Activated naive CD8-positive, alpha-beta T cell treated with anti-CD3 and anti-CD28 coated beads, Interleukin-2, amount 10 ng/mL, durations not matched to agents 7 days and 5 days (primary cell): ENCODE results near the gene MUSK. TPM values are rescaled to one million over a fixed set of nuclear protein-coding genes. Genes with fewer than 3 reads are reported as not detected.
"Not testable (repeated sequence)": the region's sequence is repeated elsewhere in the genome, so short reads cannot be mapped to it uniquely, and the experiment has no call there.

Experiments used
- ATAC-seq: fragments of 150-1000 bp; cut with Tn5 transposase; one replicate; pipeline ENCODE4 v1.10.0; 2021; ENCODE audit warnings: low read depth, moderate library complexity
- POLR2A ChIA-PET: fragments of 350-600 bp; sonication (Branson Sonifier 250); formaldehyde crosslinking; loops from one replicate; lab custom pipeline; 2021; ENCODE audit warnings: antibody characterized with exemption; lab: Charles Lee
- DNase-seq: peaks from one replicate; pipeline ENCODE4 v3.0.0; 2021
- H3K27ac Mint-ChIP-seq: one replicate; pipeline ENCODE4 v1.8.0; 2022; ENCODE audit warnings: mild to moderate bottlenecking, mixed read lengths
- H3K27me3 Mint-ChIP-seq: one replicate; pipeline ENCODE4 v1.8.0; 2022; ENCODE audit warnings: mild to moderate bottlenecking, moderate library complexity, mixed read lengths
- H3K36me3 Mint-ChIP-seq: one replicate; pipeline ENCODE4 v1.8.0; 2021; ENCODE audit warnings: mild to moderate bottlenecking, mixed read lengths
- H3K4me1 Mint-ChIP-seq: one replicate; pipeline ENCODE4 v1.8.0; 2021; ENCODE audit warnings: mixed read lengths
- H3K4me3 Mint-ChIP-seq: one replicate; pipeline ENCODE4 v1.8.0; 2022; ENCODE audit warnings: mild to moderate bottlenecking, moderate library complexity, mixed read lengths
- H3K9me3 Mint-ChIP-seq: one replicate; pipeline ENCODE4 v1.8.0; 2021; ENCODE audit warnings: mixed read lengths
- total RNA-seq, 2 experiments: library from RNA; stranded (reverse); gene quantifications; one replicate each; pipeline ENCODE4 v1.2.3, GENCODE V29; 2021

MUSK gene
- total RNA-seq, 2 experiments from 2014 or later = not detected

- H3K27me3 Mint-ChIP-seq = no peaks in the 10 kb centered on the region
- H3K4me3 Mint-ChIP-seq = no peak overlapping the region
- ATAC-seq (no peak), DNase-seq (no peak)
- no peak overlapping the region for H3K27ac Mint-ChIP-seq
- H3K9me3 Mint-ChIP-seq = no peaks in the 10 kb centered on the region
- no peaks in the 10 kb centered on the region for H3K36me3 Mint-ChIP-seq
- H3K4me1 Mint-ChIP-seq = no peaks in the 10 kb centered on the region
- POLR2A ChIA-PET = no interaction called here
Measured at GRCh38 chr9:110777876-110778215, 109.3 kb downstream of the MUSK start.

GRCh38 chr9:110782701-110783100, 114.1 kb downstream of the MUSK start:
- H3K4me1 Mint-ChIP-seq = no peaks in the 10 kb centered on the region
- POLR2A ChIA-PET = no interaction called here
- no peak overlapping the region for H3K27ac Mint-ChIP-seq
- ATAC-seq (no peak), DNase-seq (no peak)
- peaks cover 2% of the 10 kb centered on the region for H3K9me3 Mint-ChIP-seq
- H3K36me3 Mint-ChIP-seq = no peaks in the 10 kb centered on the region
- H3K4me3 Mint-ChIP-seq = no peak overlapping the region
- H3K27me3 Mint-ChIP-seq = no peaks in the 10 kb centered on the region

GRCh38 chr9:110784309-110784708, 115.7 kb downstream of the MUSK start:
- Mint-ChIP-seq H3K4me1 (no peaks in the 10 kb centered on the region), H3K27me3 (no peaks in the 10 kb centered on the region), H3K4me3 (no peak overlapping the region), H3K9me3 (peaks cover 2% of the 10 kb centered on the region), H3K27ac (no peak overlapping the region), H3K36me3 (no peaks in the 10 kb centered on the region)
- ATAC-seq = no peak
- DNase-seq = no peak
- POLR2A ChIA-PET = no interaction called here

GRCh38 chr9:110785166-110785565, 116.6 kb downstream of the MUSK start:
- DNase-seq (no peak), ATAC-seq (no peak)
- Mint-ChIP-seq H3K27ac (no peak overlapping the region), H3K4me3 (no peak overlapping the region), H3K27me3 (no peaks in the 10 kb centered on the region), H3K36me3 (no peaks in the 10 kb centered on the region), H3K9me3 (peaks cover 2% of the 10 kb centered on the region), H3K4me1 (no peaks in the 10 kb centered on the region)
- POLR2A ChIA-PET = no interaction called here

DNA sequence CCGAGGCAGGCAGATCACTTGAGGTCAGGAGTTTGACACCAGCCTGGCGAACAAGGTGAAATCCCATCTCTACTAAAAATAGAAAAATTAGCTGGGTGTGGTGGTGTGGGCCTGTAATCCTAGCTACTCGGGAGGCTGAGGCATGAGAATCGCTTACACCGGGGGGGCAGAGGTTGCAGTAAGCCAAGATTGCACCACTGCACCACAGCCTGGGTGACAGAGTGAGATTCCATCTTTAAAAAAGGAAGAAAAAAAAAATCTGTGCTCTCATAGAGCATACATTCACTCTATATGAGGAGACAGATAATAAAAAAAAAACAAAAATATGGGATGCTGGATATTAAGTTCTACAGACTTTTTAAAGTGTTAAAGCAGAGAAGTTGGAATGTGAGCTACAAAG, 119.8 kb downstream of the MUSK start:
- DNase-seq, ATAC-seq, H3K36me3 Mint-ChIP-seq, H3K9me3 Mint-ChIP-seq, H3K4me1 Mint-ChIP-seq, H3K27me3 Mint-ChIP-seq, H3K4me3 Mint-ChIP-seq, POLR2A ChIA-PET, H3K27ac Mint-ChIP-seq: not testable (repeated sequence)

DNA sequence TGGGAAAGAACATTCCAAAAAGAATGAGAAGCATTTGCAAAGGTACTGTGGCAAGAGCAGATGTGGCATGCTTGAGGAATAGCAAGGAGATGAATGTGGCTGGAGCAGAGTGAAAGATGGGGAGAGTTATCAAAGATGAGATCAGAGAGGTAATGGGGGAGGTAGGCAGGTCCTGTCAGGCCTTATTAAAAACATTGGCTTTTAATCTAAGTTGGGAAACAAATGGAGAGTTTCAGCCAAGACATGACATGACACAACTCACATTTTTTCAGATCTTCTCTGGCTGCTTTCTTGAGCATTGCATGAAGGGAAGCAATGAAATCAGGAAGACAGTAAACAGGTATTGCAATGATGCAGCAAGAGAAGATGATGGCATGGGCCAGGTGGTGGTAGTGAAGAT, 120.3 kb downstream of the MUSK start:
- Mint-ChIP-seq H3K27me3 (no peaks in the 10 kb centered on the region), H3K36me3 (no peaks in the 10 kb centered on the region), H3K4me3 (no peak overlapping the region), H3K4me1 (no peaks in the 10 kb centered on the region), H3K27ac (no peak overlapping the region), H3K9me3 (peaks cover 2% of the 10 kb centered on the region)
- no peak for DNase-seq
- no peak for ATAC-seq
- POLR2A ChIA-PET = no interaction called here

DNA sequence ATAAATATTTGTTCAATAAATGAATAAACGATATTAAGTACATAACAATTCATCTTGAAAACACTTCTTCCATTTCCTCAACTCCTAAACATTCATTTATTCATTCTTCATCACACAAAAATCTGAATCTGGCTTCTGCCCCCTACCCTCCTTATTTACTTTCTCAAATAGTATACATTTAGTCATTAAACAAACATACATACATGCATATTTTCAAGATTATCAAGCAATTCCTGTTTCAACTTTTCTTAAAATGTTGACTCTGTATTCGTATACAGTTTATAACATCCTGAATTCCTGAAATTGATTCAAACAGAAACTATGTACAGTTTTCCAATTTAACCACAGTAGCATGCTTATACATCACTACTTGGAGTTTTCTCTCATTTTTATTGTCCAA, 129.0 kb downstream of the MUSK start:
- H3K27me3 Mint-ChIP-seq = no peaks in the 10 kb centered on the region
- no peak overlapping the region for H3K4me3 Mint-ChIP-seq
- no peak for ATAC-seq
- no peaks in the 10 kb centered on the region for H3K4me1 Mint-ChIP-seq
- no peak overlapping the region for H3K27ac Mint-ChIP-seq
- POLR2A ChIA-PET = no interaction called here
- DNase-seq = no peak
- H3K36me3 Mint-ChIP-seq = no peaks in the 10 kb centered on the region
- H3K9me3 Mint-ChIP-seq = no peaks in the 10 kb centered on the region

- POLR2A ChIA-PET = no interaction called here
- DNase-seq (no peak), ATAC-seq (no peak)
- Mint-ChIP-seq H3K9me3 (no peaks in the 10 kb centered on the region), H3K27me3 (no peaks in the 10 kb centered on the region), H3K4me1 (no peaks in the 10 kb centered on the region), H3K4me3 (no peak overlapping the region), H3K27ac (no peak overlapping the region), H3K36me3 (no peaks in the 10 kb centered on the region)
Measured at GRCh38 chr9:110799396-110799795, 130.8 kb downstream of the MUSK start.

- H3K9me3 Mint-ChIP-seq = no peaks in the 10 kb centered on the region
- no peak overlapping the region for H3K27ac Mint-ChIP-seq
- H3K4me3 Mint-ChIP-seq = no peak overlapping the region
- no peak for ATAC-seq
- no peaks in the 10 kb centered on the region for H3K36me3 Mint-ChIP-seq
- H3K27me3 Mint-ChIP-seq = no peaks in the 10 kb centered on the region
- H3K4me1 Mint-ChIP-seq = no peaks in the 10 kb centered on the region
- DNase-seq = no peak
- POLR2A ChIA-PET = no interaction called here
Measured at GRCh38 chr9:110801426-110801825, 132.8 kb downstream of the MUSK start.

- Mint-ChIP-seq H3K27me3 (no peaks in the 10 kb centered on the region), H3K9me3 (no peaks in the 10 kb centered on the region), H3K4me3 (no peak overlapping the region), H3K4me1 (no peaks in the 10 kb centered on the region), H3K27ac (no peak overlapping the region), H3K36me3 (no peaks in the 10 kb centered on the region)
- POLR2A ChIA-PET = no interaction called here
- DNase-seq (no peak), ATAC-seq (no peak)
Measured at GRCh38 chr9:110802416-110803035, 133.9 kb downstream of the MUSK start.

- POLR2A ChIA-PET = no interaction called here
- Mint-ChIP-seq H3K27me3 (no peaks in the 10 kb centered on the region), H3K4me3 (no peak overlapping the region), H3K27ac (no peak overlapping the region), H3K9me3 (no peaks in the 10 kb centered on the region), H3K4me1 (peaks cover 1% of the 10 kb centered on the region), H3K36me3 (no peaks in the 10 kb centered on the region)
- ATAC-seq = no peak
- DNase-seq = no peak
Measured at GRCh38 chr9:110807956-110808598, 139.5 kb downstream of the MUSK start.

GRCh38 chr9:110808599-110808980, 140.0 kb downstream of the MUSK start:
- no peak overlapping the region for H3K4me3 Mint-ChIP-seq
- no peaks in the 10 kb centered on the region for H3K36me3 Mint-ChIP-seq
- no peak overlapping the region for H3K27ac Mint-ChIP-seq
- ATAC-seq (no peak), DNase-seq (no peak)
- H3K27me3 Mint-ChIP-seq = no peaks in the 10 kb centered on the region
- H3K9me3 Mint-ChIP-seq = no peaks in the 10 kb centered on the region
- POLR2A ChIA-PET = no interaction called here
- H3K4me1 Mint-ChIP-seq = peaks cover 1% of the 10 kb centered on the region

GRCh38 chr9:110809038-110809595, 140.5 kb downstream of the MUSK start:
- POLR2A ChIA-PET = no interaction called here
- Mint-ChIP-seq H3K9me3 (no peaks in the 10 kb centered on the region), H3K27ac (no peak overlapping the region), H3K4me1 (peaks cover 1% of the 10 kb centered on the region), H3K27me3 (no peaks in the 10 kb centered on the region), H3K4me3 (no peak overlapping the region), H3K36me3 (no peaks in the 10 kb centered on the region)
- no peak for DNase-seq
- no peak for ATAC-seq

DNA sequence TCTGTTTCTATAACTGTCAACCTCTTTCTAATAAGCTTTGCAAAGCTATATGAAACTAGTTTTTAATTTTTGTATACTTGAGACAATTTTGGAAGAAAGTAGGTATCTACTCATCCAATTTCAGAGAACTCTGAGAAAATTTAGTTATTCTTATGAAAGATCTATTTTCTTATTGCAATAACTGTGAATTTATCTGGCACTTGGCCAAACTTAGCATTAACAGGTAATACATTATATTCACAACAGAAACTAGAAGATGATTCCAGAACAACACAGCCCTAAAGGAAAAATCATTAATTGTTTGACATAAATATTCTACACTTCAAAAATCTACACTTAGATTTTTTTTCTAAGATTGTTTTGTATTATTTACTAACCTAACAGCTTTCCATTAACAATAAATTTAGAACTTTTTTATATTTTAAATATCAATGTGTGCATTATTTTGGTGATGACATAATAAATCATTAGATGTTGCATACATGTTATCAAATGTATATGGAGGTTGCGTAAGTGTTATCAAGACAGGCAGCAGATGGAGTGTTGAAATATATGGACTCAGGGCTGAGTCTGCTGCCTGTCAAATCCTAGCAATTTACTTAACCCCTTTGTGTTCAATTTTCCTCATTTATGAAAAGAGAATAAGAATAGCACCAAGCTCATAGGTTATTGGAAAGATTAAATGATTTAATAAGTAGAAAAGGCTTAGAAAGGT, 141.8 kb downstream of the MUSK start:
- no peaks in the 10 kb centered on the region for H3K36me3 Mint-ChIP-seq
- H3K4me3 Mint-ChIP-seq = no peak overlapping the region
- no peaks in the 10 kb centered on the region for H3K27me3 Mint-ChIP-seq
- no peak overlapping the region for H3K27ac Mint-ChIP-seq
- H3K4me1 Mint-ChIP-seq = peaks cover 1% of the 10 kb centered on the region
- H3K9me3 Mint-ChIP-seq = no peaks in the 10 kb centered on the region
- DNase-seq (no peak), ATAC-seq (no peak)
- POLR2A ChIA-PET = no interaction called here
